OCI-LY7 (cell line): Measurements from ENCODE around the gene SASH3. TPM values are rescaled to one million over a fixed set of nuclear protein-coding genes. Genes with fewer than 3 reads are reported as not detected.
A peak's percentile ranks its signal among the peaks of the same experiment; 100 is the strongest.

ENCODE experiments used
- BruUV-seq: library from RNA; stranded (reverse); fragments of 400-500 nt; replicated peaks from 2 replicates; lab custom pipeline; 2021; lab: Mats Ljungman, UMichigan
- CTCF ChIA-PET: fragments of 300-600 bp; sonication (Branson Sonifier 250); formaldehyde crosslinking; loops from one replicate; lab custom pipeline; 2022; ENCODE audit warnings: antibody characterized with exemption; ENCODE audit not compliant: unreplicated experiment; lab: Charles Lee
- POLR2A ChIA-PET: fragments of 300-600 bp; sonication (Branson Sonifier 250); formaldehyde crosslinking; loops from one replicate; lab custom pipeline; 2022; ENCODE audit warnings: antibody characterized with exemption; lab: Charles Lee
- DNase-seq: peaks from one replicate; pipeline ENCODE4 v3.0.0-alpha.2; 2015; ENCODE audit warnings: low spot score
- H2AFZ ChIP-seq: fragments of 200-600 bp; sonication (generic), shearing (Covaris generic); 2 replicates; pipeline ENCODE4 v1.6.1; 2014; ENCODE audit warnings: mild to moderate bottlenecking, antibody characterized with exemption, low read length, moderate library complexity
- H3K27ac ChIP-seq: fragments of 200-600 bp; sonication (generic); 2 replicates; pipeline ENCODE4 v1.5.1; 2014; ENCODE audit warnings: mixed run types, low read depth, mild to moderate bottlenecking, moderate library complexity, low read length, inconsistent platforms; ENCODE audit not compliant: poor library complexity, severe bottlenecking
- H3K36me3 ChIP-seq: fragments of 200-600 bp; sonication (generic); 2 replicates; pipeline ENCODE4 v1.6.1; 2014; ENCODE audit warnings: mild to moderate bottlenecking, antibody characterized with exemption, low read length, moderate library complexity, mixed read lengths; ENCODE audit not compliant: insufficient read depth
- H3K4me1 ChIP-seq: fragments of 200-600 bp; sonication (generic); 2 replicates; pipeline ENCODE4 v1.5.1; 2014; ENCODE audit warnings: mild to moderate bottlenecking, low read length; ENCODE audit not compliant: insufficient read depth, poor library complexity, severe bottlenecking
- H3K4me2 ChIP-seq: fragments of 200-600 bp; sonication (generic); 2 replicates; pipeline ENCODE4 v1.6.1; 2014; ENCODE audit warnings: mild to moderate bottlenecking, low read length
- H3K4me3 ChIP-seq: fragments of 200-600 bp; sonication (generic); 2 replicates; pipeline ENCODE4 v1.5.1; 2014; ENCODE audit warnings: mild to moderate bottlenecking, low read depth, low read length; ENCODE audit not compliant: poor library complexity, severe bottlenecking
- H3K79me2 ChIP-seq: fragments of 200-600 bp; sonication (generic); 2 replicates; pipeline ENCODE4 v1.6.1; 2016; ENCODE audit warnings: low read depth, mild to moderate bottlenecking, low read length, moderate library complexity, mixed read lengths; ENCODE audit not compliant: insufficient read depth
- H3K9me2 ChIP-seq: fragments of 200-600 bp; sonication (generic); 2 replicates; pipeline ENCODE4 v1.6.1; 2016; ENCODE audit warnings: mild to moderate bottlenecking, low read length, mixed read lengths; ENCODE audit not compliant: insufficient read depth
- H3K9me3 ChIP-seq: fragments of 200-600 bp; sonication (generic); 2 replicates; pipeline ENCODE4 v1.6.1; 2014; ENCODE audit warnings: mild to moderate bottlenecking, mixed run types, low read length, mixed read lengths
- H4K20me1 ChIP-seq: fragments of 200-600 bp; sonication (generic); 2 replicates; pipeline ENCODE4 v1.6.1; 2014; ENCODE audit warnings: mild to moderate bottlenecking, antibody characterized with exemption, low read length, moderate library complexity, mixed read lengths; ENCODE audit not compliant: insufficient read depth
- CTCF ChIP-seq: fragments of 200-600 bp; sonication (generic); conservative IDR thresholded peaks from 2 replicates; pipeline ENCODE4 v1.5.1; 2014; ENCODE audit warnings: mild to moderate bottlenecking, antibody characterized with exemption, low read length, moderate library complexity, mixed read lengths
- EZH2phosphoT487 ChIP-seq: fragments of 200-600 bp; sonication (generic); IDR thresholded peaks from 2 replicates; pipeline ENCODE4 v1.6.1; 2018; ENCODE audit warnings: low read depth, borderline replicate concordance, mild to moderate bottlenecking, mixed run types, antibody characterized with exemption, low read length, moderate library complexity, mixed read lengths
- intact Hi-C: fragments of 100-400 bp; cut with micrococcal nuclease; formaldehyde crosslinking; loops from one replicate; pipeline ENCODE4 v1.10.0; 2022; ENCODE audit not compliant: unreplicated experiment
- total RNA-seq, 2 experiments: library from RNA; depleted of rRNA in 1 of 2; stranded (reverse); fragments of >200 nt in 1 of 2; shearing (Covaris generic) in 1 of 2; gene quantifications; 2 replicates each; pipeline ENCODE4 v1.2.3, GENCODE V29; 2014 to 2022

The SASH3 gene
- total RNA-seq, 2 experiments from 2014 or later, result 157 to 194 TPM

- intact Hi-C loops, result no loop called here
- no peak for TF ChIP-seq EZH2phosphoT487
- no peak for TF ChIP-seq CTCF
- no peak for DNase-seq
- Histone ChIP-seq H3K4me2 (no peak overlapping the region), H3K9me3 (no peaks in the 10 kb centered on the region), H2AFZ (no peak overlapping the region), H3K79me2 (peaks cover 6% of the 10 kb centered on the region; the same call in 1 of the 2 replicates), H3K36me3 (peaks cover 99% of the 10 kb centered on the region), H3K4me3 (no peak overlapping the region), H3K9me2 (no peaks in the 10 kb centered on the region), H3K4me1 (no peaks in the 10 kb centered on the region), H4K20me1 (no peaks in the 10 kb centered on the region), H3K27ac (no peak overlapping the region)
- BruUV-seq, result no TSS peak
- ChIA-PET CTCF (no interaction called here), POLR2A (no interaction called here)
Observed at GRCh38 chrX:129793604-129794191, 13.9 kb downstream of the SASH3 start.

- H3K9me3 ChIP-seq, result no peaks in the 10 kb centered on the region
- no peaks in the 10 kb centered on the region for H4K20me1 ChIP-seq
- CTCF ChIA-PET, result no interaction called here
- H3K4me3 ChIP-seq, result no peak overlapping the region
- intact Hi-C loops, result no loop called here
- peaks cover 86% of the 10 kb centered on the region for H3K36me3 ChIP-seq
- H3K4me1 ChIP-seq, result no peaks in the 10 kb centered on the region
- TF ChIP-seq CTCF (no peak), EZH2phosphoT487 (no peak)
- H3K27ac ChIP-seq, result peak overlapping the region; percentile 28
- no peaks in the 10 kb centered on the region for H3K9me2 ChIP-seq
- POLR2A ChIA-PET, result interaction anchor here (1.7 kb wide), 1 partner anchor 13 kb away, joined by 4 read pairs; no protein-coding TSS in a partner anchor
- no peak overlapping the region for H3K4me2 ChIP-seq
- H2AFZ ChIP-seq, result no peak overlapping the region
- H3K79me2 ChIP-seq, result no peaks in the 10 kb centered on the region
- no TSS peak for BruUV-seq
- DNase-seq, result no peak
Observed at GRCh38 chrX:129795584-129795983, 15.8 kb downstream of the SASH3 start.

GRCh38 chrX:129797251-129797906 lies 17.6 kb downstream of the SASH3 start:
- TF ChIP-seq CTCF (no peak), EZH2phosphoT487 (no peak)
- no peak for DNase-seq
- CTCF ChIA-PET, result no interaction called here
- Histone ChIP-seq H3K9me3 (no peaks in the 10 kb centered on the region), H3K4me2 (no peak overlapping the region), H3K27ac (no peak overlapping the region), H3K9me2 (no peaks in the 10 kb centered on the region), H3K79me2 (no peaks in the 10 kb centered on the region), H2AFZ (no peak overlapping the region), H3K4me1 (no peaks in the 10 kb centered on the region), H3K36me3 (peaks cover 69% of the 10 kb centered on the region), H4K20me1 (no peaks in the 10 kb centered on the region), H3K4me3 (no peak overlapping the region)
- BruUV-seq, result no TSS peak
- intact Hi-C loops, result no loop called here
- POLR2A ChIA-PET, result interaction anchor here (1.0 to 1.3 kb wide), 3 partner anchors 9 to 38 kb away, joined by 3 to 4 read pairs (median 3); no protein-coding TSS in a partner anchor
